Esophagus squamous epithelium (tissue), 5 donors: Measurements from ENCODE around the gene WDHD1. TPM values are rescaled to one million over a fixed set of nuclear protein-coding genes. Genes with fewer than 3 reads are reported as not detected.

Experiments used
- DNase-seq: peaks from one replicate; lab custom pipeline; 2025; lab: John Stamatoyannopoulos, UW
- H3K27ac ChIP-seq, 4 donors: fragments of 200-600 bp; sonication (generic); one replicate each; pipeline ENCODE4 v1.5.1; 2016 to 2019; ENCODE audit warnings: mild to moderate bottlenecking in 1 of 4
- H3K27me3 ChIP-seq, 4 donors: fragments of 200-600 bp; sonication (generic); 1 replicate in 3 of 4; 2 replicates in 1 of 4; pipeline versions ENCODE4 v1.5.1 to v1.6.0; 2017 to 2021; ENCODE audit warnings: antibody characterized with exemption in 1 of 4
- H3K36me3 ChIP-seq, 3 donors: fragments of 200-600 bp; sonication (generic); one replicate each; pipeline ENCODE4 v1.5.1; 2016 to 2019
- H3K4me1 ChIP-seq, 3 donors: fragments of 200-600 bp; sonication (generic); one replicate each; pipeline ENCODE4 v1.5.1; 2017 to 2019
- H3K4me3 ChIP-seq, 4 donors: fragments of 200-600 bp; sonication (generic); 1 replicate in 3 of 4; 2 replicates in 1 of 4; pipeline ENCODE4 v1.5.1; 2016 to 2019; ENCODE audit warnings: mild to moderate bottlenecking in 2 of 4, moderate library complexity in 1 of 4
- H3K9me3 ChIP-seq, 3 donors: fragments of 200-600 bp; sonication (generic); one replicate each; pipeline ENCODE4 v1.5.1; 2016 to 2019
- POLR2A ChIP-seq, 4 donors: fragments of 450-650 bp; IDR thresholded peaks; one replicate each; pipeline ENCODE4 v1.6.1; 2017; ENCODE audit warnings: antibody characterized with exemption in 4 of 4, mild to moderate bottlenecking in 4 of 4, moderate library complexity in 3 of 4
- WGBS, 2 donors: methylation state at CpG; one replicate each; pipeline ENCODE4 v1.1.5; 2018; 5-methylcytosine and 5-hydroxymethylcytosine counted together
- intact Hi-C: fragments of 100-400 bp; cut with DNase I; formaldehyde crosslinking; loops from one replicate; pipeline ENCODE4 v1.15.0; 2022
- total RNA-seq, 4 donors: library from RNA; depleted of rRNA; stranded (reverse); fragments of >200 nt; gene quantifications; one replicate each; pipeline ENCODE4 v1.1.0, GENCODE V29; 2016
- TF ChIP-seq, protein P1 (sequence below), 6 experiments: fragments of 450-650 bp in 4 of 6; fragments of 200-600 bp in 2 of 6; sonication (generic) in 2 of 6; IDR thresholded peaks; one replicate each; pipeline ENCODE4 v1.5.1; 2016 to 2019; ENCODE audit warnings: antibody characterized with exemption in 6 of 6, mild to moderate bottlenecking in 4 of 6, moderate library complexity in 4 of 6
- donor health status: DM: yes; HTN: yes; CAD: no.

Gene WDHD1
- total RNA-seq, 4 donors from 2014 or later, result 0.80 to 7.0 (median 5.0) TPM

DNA sequence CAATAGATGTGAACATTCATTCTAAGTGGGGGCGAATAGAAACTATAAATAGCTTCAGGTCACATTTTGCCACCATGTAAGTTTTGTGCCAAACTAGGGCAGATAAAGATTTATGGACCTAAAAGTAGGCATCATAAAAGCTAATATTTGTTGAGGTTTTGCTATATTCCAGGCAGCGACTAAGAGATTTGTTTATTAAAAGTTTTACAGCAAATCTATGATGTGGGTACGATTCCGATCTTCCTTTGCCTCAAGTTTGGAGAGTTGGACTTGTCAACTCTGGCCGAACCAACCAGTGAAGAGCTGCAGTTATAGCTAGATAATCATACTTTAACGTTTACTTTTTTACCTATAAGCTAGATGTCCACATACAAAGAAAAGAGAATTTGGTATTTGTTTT lies 26.1 kb upstream of the WDHD1 start:
- DNase-seq, result no peak
- no peak for TF ChIP-seq POLR2A (IDR thresholded peaks at IDR 0.05)
- TF ChIP-seq, protein P1, sequence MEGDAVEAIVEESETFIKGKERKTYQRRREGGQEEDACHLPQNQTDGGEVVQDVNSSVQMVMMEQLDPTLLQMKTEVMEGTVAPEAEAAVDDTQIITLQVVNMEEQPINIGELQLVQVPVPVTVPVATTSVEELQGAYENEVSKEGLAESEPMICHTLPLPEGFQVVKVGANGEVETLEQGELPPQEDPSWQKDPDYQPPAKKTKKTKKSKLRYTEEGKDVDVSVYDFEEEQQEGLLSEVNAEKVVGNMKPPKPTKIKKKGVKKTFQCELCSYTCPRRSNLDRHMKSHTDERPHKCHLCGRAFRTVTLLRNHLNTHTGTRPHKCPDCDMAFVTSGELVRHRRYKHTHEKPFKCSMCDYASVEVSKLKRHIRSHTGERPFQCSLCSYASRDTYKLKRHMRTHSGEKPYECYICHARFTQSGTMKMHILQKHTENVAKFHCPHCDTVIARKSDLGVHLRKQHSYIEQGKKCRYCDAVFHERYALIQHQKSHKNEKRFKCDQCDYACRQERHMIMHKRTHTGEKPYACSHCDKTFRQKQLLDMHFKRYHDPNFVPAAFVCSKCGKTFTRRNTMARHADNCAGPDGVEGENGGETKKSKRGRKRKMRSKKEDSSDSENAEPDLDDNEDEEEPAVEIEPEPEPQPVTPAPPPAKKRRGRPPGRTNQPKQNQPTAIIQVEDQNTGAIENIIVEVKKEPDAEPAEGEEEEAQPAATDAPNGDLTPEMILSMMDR (IDR thresholded peaks at IDR 0.05), result no peak
- Histone ChIP-seq H3K9me3 (no peaks in the 10 kb centered on the region), H3K27ac (peak overlapping the region; percentile 98 to 100 (median 100)), H3K36me3 (peaks cover 0 to 30% (median 0%) of the 10 kb centered on the region in 3 donors), H3K4me1 (peaks cover 17 to 49% (median 22%) of the 10 kb centered on the region in 3 donors), H3K27me3 (no peaks in the 10 kb centered on the region), H3K4me3 (peak overlapping the region in 3 of 4 donors; percentile 81 to 99 (median 88))
- intact Hi-C loops, result no loop called here
- 55 to 61% methylated on average over 6 of the region's 6 CpGs for WGBS, 2 donors

DNA sequence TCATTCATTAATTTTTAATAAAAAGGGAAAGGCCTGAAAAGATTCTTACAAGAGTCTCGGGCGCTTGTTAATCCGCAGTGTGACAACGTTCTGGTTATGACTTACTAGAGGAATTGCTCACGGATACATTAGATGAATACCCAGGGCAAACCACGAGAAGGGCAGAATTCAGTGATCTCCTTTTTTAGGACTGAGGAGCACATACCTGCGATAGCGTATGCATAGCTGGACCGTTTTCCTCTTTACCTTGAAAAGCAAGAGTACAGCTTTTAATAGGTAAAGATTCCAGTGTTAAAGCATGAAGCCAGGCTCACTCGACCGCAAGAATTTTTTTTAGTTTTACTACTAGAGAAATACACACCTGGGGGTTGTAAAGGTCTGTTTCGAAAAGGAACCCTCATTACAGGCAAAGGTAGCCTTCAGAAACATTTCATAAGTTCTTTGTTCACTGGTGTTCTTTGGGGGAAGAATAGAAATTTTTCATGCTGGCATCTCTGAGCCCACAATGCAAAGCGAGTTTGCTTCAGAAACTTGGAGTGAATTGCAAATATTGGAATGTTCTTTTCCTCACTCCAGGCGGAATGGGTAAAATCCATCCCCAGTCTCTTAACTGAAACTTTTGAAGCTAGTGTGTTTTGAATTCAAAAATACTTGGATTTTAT lies 25.5 kb upstream of the WDHD1 start:
- peak overlapping the region; percentile 81 to 99 (median 94) for H3K4me3 ChIP-seq
- peak overlapping the region; percentile 98 to 100 (median 100) for H3K27ac ChIP-seq
- peaks cover 17 to 49% (median 22%) of the 10 kb centered on the region in 3 donors for H3K4me1 ChIP-seq
- WGBS, 2 donors, result 4 to 6% methylated on average over 14 of the region's 14 CpGs
- TF ChIP-seq, protein P1 (IDR thresholded peaks at IDR 0.05), result no peak
- no peak for TF ChIP-seq POLR2A (IDR thresholded peaks at IDR 0.05)
- no peak for DNase-seq
- intact Hi-C loops, result no loop called here
- no peaks in the 10 kb centered on the region for H3K27me3 ChIP-seq
- H3K9me3 ChIP-seq, result no peaks in the 10 kb centered on the region
- peaks cover 0 to 24% (median 0%) of the 10 kb centered on the region in 3 donors for H3K36me3 ChIP-seq

DNA sequence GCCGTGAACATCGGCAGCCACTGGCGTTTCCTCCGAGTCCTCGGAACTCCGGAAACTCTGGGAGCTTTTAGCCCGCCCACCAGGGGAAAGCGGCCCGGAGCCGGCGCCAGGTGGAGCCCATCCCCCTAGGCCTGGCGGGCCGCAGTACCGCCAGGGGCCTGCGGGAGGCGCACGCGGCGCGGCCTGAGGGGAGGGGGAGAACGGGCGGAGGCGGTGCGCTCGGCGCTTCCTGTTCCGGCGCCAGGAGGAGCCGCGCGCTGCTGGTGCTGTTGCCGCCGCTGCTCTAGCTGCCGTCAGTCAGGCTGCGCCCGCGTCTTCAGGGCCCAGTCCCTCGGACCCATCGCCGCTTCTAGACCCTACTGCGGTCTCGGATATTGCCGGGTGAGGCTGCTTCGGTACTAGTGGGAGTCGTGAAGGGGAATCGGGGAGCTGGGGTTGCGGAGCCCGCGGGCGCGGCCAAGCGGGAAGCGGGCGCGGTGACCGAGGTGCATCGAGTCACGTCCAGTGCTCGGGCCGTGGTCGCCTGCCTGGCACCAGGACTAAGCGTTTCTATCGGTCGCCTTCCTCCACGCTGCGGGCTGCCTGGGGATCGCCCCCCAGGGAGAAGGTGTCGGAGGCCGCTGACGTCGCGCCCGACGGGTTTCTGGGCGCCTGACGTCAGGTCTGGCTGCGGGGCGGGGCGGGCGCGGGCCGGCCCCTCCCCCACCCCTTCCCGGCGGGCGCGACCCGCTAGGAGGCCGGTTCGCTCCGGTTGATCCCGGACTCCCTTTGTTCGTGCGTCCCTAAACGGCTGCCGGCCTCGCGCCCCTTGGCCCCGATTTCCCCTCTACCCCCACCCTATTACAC lies 24.7 kb upstream of the WDHD1 start, which contains the start of gene MAPK1IP1L:
Gene MAPK1IP1L, plus strand, starts transcription at position 225 of the 846 bp plus-strand sequence. CDS start 10,037 bp downstream, outside the sequence.
- peak; percentile 17 to 100 (median 96) for TF ChIP-seq POLR2A (IDR thresholded peaks at IDR 0.05)
- TF ChIP-seq, protein P1 (IDR thresholded peaks at IDR 0.05), result peak; percentile 99 to 100 (median 100)
- Histone ChIP-seq H3K4me1 (peaks cover 17 to 49% (median 22%) of the 10 kb centered on the region in 3 donors), H3K9me3 (no peaks in the 10 kb centered on the region), H3K36me3 (peaks cover 0 to 22% (median 0%) of the 10 kb centered on the region in 3 donors), H3K4me3 (peak within 1 kb of the TSS; percentile 81 to 99 (median 94)), H3K27me3 (no peaks in the 10 kb centered on the region), H3K27ac (peak within 1 kb of the TSS; percentile 98 to 100 (median 100))
- intact Hi-C loops, result no loop called here
- 0 to 2% methylated on average over 12 to 22 of the region's 98 CpGs for WGBS, 2 donors
- DNase-seq, result peak; percentile 46

DNA sequence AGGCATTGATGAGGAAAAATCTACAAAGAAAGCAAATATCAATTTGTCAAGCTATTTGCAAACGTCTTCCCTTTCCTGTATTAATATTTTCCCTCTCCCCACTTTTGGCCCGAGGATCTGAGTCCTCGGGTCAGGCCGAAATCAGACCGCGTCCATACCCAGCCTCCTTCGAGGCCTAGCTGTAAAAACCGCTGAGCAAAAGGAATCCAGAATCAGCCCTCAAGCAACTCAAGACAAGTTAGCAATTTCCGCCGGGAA lies 24.2 kb upstream of the WDHD1 start:
- WGBS, 2 donors, result 0 to 1% methylated on average over 8 to 10 of the region's 10 CpGs
- no peaks in the 10 kb centered on the region for H3K27me3 ChIP-seq
- H3K9me3 ChIP-seq, result no peaks in the 10 kb centered on the region
- DNase-seq, result no peak
- no peak for TF ChIP-seq POLR2A (IDR thresholded peaks at IDR 0.05)
- TF ChIP-seq, protein P1 (IDR thresholded peaks at IDR 0.05), result no peak
- peaks cover 0 to 19% (median 0%) of the 10 kb centered on the region in 3 donors for H3K36me3 ChIP-seq
- intact Hi-C loops, result no loop called here
- peaks cover 17 to 45% (median 22%) of the 10 kb centered on the region in 3 donors for H3K4me1 ChIP-seq
- H3K4me3 ChIP-seq, result peak overlapping the region; percentile 81 to 99 (median 94)
- H3K27ac ChIP-seq, result peak overlapping the region; percentile 98 to 100 (median 100)
